HG03575 (cell line): ENCODE results near the gene GPR157.
"Not testable (repeated sequence)": the region's sequence is repeated elsewhere in the genome, so short reads cannot be mapped to it uniquely, and the experiment has no call there.

ENCODE experiments used
- ATAC-seq: cut with Tn5 transposase; IDR thresholded peaks from one replicate; pipeline ENCODE4 v1.9.1; 2021; ENCODE audit not compliant: unreplicated experiment, insufficient number of reproducible peaks, low FRiP score; ENCODE audit errors: extremely low read depth

The GPR157 gene

GRCh38 chr1:9123665-9124064 lies 5.2 kb downstream of the GPR157 start:
- ATAC-seq: not testable (repeated sequence)

DNA sequence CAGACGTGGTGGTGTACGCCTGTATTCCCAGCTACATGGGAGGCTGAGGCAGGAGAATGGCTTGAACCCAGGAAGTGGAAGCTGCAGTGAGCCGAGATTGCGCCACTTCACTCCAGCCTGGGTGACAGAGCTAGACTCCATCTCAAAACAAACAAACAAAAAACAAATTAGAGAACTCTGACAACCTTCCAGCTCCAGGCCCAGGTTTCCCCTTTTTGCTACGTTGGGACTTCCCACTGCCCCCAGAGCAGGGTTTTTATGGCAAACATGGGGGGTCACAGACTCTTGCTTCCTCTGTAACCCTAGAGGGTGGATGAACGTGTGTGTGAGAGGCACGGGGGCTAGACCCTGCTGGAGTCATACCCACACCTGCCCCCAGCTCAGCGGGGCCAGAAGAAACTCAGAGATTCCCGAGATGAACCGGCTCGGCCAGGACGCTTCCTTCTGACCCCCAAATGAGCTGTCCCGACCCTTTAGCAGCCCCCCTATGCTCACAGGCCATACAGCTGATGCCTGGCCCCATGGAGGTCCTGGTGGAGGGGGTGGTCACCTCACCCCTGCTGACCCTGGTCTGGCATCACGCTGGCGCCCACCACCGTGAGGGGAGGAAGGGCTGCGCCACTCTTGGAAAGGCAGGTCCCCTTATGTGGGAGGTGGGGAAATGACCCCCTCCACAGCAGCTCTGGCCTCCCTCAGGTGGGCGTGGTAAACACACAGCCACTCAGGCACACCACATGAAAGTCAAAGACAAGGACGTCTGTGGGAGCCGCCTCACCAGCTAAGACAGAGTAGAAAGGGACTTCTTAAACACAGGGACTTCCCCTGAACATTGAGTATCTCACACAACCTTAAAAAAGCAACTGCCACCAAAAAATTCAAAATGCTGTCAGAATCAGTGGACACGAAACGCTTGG lies 7.1 kb downstream of the GPR157 start:
- ATAC-seq: no peak

- ATAC-seq: no peak
Observed at GRCh38 chr1:9120312-9120958, 8.5 kb downstream of the GPR157 start.

DNA sequence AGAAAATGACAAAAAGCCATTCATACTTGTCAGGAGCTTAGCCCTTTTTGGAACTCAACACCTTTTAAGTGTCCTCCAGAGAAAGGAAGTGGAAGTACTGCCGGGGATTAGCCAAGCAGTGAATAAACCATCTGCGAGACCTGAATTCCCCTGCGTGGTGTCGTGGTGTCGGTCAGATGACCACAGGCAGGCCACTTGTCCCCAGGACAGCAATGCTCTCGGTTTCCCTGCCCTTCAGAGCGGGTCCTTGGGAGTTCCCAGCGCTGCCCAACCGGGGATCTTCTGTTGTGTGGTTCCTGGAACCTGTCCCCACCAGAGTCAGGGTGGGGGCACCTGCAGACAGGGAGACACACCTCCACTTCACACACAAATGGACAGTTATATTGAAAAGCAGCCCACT lies 9.2 kb downstream of the GPR157 start:
- ATAC-seq: no peak

GRCh38 chr1:9118186-9118585 lies 10.7 kb downstream of the GPR157 start:
- ATAC-seq: no peak

GRCh38 chr1:9115351-9116205 lies 13.3 kb downstream of the GPR157 start:
- no peak for ATAC-seq

DNA sequence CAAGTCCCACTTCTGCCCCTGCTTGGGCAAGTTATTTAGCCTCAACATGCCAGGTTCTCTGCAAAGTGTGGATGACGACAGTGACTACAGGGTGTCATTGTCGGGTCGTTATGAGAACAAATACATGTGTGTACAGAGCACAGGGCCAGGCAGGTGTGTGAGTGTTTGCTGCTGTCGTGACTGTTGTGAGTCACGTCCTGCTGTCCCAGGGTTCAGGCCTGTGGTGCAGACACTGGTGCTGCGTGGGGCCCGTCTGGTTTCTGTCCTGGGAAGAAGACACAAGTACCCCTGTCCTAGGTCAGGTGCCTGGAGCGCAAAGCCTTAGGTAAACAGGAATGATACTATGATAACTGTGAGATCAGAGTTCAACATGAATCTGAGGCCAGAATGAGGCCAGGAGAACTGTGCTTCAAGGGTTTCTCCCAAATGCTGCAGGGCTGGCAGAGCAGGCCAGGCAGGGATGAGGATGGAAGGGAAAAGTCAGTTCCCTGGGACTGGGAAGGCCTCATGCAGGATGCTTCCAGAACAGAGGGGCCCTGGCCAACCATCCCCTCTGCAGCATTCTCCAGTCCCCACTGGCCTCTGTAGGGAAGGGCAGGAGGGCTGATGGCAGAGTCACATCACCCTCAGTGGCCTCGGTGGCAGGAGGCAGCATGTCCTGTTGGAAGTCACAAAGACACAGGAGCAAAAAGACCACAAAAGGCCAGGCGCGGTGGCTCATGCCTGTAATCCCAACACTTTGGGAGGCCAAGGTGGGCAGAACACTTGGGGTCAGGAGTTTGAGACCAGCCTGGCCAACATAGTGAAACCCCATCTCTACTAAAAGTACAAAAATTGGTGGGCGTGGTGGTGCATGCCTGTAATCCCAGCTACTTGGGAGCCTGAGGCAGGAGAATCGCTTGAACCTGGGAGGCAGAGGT lies 15.7 kb downstream of the GPR157 start:
- no peak for ATAC-seq

GRCh38 chr1:9111957-9112356 lies 16.9 kb downstream of the GPR157 start:
- no peak for ATAC-seq

DNA sequence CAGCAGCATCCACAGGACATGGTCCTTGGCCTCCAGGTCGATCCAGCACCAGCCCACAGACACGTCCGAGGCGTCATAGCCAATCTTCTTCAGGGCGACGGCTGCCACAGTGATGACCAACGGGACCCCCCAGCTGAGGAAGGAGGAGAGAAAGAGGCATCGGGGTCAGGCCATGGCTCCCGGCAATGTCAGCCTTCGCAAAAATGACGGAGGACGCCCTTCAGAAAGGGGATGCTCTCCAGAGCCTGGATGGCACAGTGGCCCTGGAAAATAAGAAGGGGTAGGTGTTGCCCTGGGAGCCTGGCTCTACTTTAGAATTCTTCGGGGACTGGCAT lies 17.6 kb downstream of the GPR157 start:
- no peak for ATAC-seq

- no peak for ATAC-seq
Observed at GRCh38 chr1:9110669-9111356, 18.1 kb downstream of the GPR157 start.

GRCh38 chr1:9108056-9108665 lies 20.7 kb downstream of the GPR157 start:
- no peak for ATAC-seq

- ATAC-seq: no peak
Observed at GRCh38 chr1:9107136-9107535, 21.8 kb downstream of the GPR157 start.

DNA sequence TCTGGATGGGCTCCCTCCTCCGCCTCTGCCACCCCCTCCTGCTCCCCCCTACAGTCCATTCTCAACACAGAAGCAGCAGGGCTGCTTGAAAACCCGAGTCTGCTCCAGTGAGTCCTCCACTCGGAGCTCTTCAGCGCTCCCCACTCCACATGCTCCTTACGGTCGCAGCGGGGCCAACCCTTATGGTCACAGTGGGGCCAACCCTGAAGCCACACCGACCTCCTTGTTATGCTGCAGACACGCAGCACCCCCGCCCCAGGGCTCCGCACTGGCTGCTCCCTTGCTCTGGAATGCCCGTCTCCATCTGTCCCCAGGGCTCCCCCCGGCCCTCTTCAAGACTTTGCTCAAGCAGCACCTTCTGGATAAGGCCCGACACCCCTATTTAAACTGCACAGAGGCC lies 22.6 kb downstream of the GPR157 start:
- ATAC-seq: no peak

DNA sequence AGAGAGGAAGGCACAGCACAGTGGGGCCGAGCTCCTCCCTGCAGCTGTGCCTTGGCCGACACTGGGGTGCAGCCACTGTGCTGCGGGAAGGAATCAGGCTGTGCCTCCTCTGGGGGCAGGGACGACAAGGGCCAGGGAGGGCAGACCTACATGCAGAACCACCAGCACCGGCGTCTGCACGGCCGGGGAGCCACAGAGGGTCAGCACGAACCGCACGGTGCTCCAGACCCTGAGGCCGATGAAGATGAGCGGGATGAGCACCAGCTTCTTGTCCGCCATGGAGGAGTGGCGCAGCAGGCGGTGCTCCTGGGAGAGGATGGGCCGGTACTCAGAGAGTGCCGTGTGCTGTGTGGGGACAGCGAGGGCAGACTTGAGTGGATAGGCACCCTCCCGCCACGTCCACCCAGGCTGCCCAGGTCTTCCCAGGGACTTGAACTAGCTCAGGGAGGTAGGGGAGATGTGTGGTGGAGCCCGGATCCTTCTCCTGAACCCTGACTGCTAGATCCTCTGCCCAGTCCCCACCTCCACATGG lies 23.5 kb downstream of the GPR157 start:
- no peak for ATAC-seq

DNA sequence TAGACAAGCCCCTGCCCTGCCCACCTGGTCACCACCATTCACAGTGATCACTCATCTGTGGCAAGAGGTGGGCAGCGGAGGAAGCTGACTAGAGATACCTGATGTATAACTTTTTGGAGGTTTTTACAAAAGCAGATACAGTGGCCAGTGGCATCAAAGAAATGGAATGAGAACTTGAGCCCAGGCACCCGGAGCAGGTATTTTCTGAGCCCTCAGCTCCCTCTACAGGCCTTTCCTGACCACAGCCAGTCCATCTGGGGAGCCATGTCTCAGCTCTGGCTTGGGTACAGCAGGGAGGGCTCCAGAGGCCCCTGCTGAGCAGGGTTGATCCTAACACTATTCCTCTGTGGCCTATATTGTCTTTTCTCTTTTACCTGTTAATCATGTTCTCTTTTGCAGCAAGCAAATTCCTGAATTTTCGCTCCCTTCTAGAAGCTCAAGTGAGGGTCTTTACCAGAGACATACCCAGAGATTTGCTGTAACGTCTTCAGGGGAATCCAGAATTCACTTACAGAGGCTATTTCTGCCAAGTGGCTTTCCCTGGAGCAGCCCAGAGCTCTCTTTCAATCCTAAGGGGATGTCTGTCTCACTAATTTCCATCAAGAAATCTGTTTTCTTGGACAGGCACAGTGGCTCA lies 27.3 kb downstream of the GPR157 start:
- ATAC-seq: no peak

- no peak for ATAC-seq
Observed at GRCh38 chr1:9100471-9101043, 28.3 kb downstream of the GPR157 start.

- no peak for ATAC-seq
Observed at GRCh38 chr1:9099555-9099954, 29.3 kb downstream of the GPR157 start.
